Activated effector memory CD4-positive, alpha-beta T cell treated with anti-CD3 and anti-CD28 coated beads, Interleukin-2, amount 50 U/mL, for 16 hours (primary cell): Measurements from ENCODE around the gene PPP2CA.
A peak's percentile ranks its signal among the peaks of the same experiment; 100 is the strongest.

Source experiments
- DNase-seq: peaks from one replicate; pipeline ENCODE4 v3.0.0-alpha.2; 2020

Gene PPP2CA

GRCh38 chr5:134184155-134185135 lies 41.4 kb downstream of the PPP2CA start:
- DNase-seq = peak; percentile 90

GRCh38 chr5:134183481-134183880 lies 42.4 kb downstream of the PPP2CA start:
- no peak for DNase-seq

- DNase-seq = no peak
These were observed 47.8 kb downstream of the PPP2CA start for GRCh38 chr5:134178096-134178419.

- no peak for DNase-seq
These were observed 48.3 kb downstream of the PPP2CA start for GRCh38 chr5:134177369-134178095.

GRCh38 chr5:134176511-134177368 lies 49.1 kb downstream of the PPP2CA start, which contains the start of gene SKP1:
Gene SKP1 (minus strand): TSS chr5:134176950. CDS start chr5:134174022, 2,928 bp downstream.
- DNase-seq = peak; percentile 94

GRCh38 chr5:134175921-134176510 lies 49.9 kb downstream of the PPP2CA start:
- no peak for DNase-seq

- no peak for DNase-seq
These were observed 50.7 kb downstream of the PPP2CA start for GRCh38 chr5:134174841-134175839.

GRCh38 chr5:134171972-134172371 lies 53.9 kb downstream of the PPP2CA start:
- DNase-seq = no peak

- DNase-seq = no peak
These were observed 63.3 kb downstream of the PPP2CA start for GRCh38 chr5:134162592-134162991.

- DNase-seq = no peak
These were observed 64.1 kb downstream of the PPP2CA start for GRCh38 chr5:134161513-134162395.

GRCh38 chr5:134153657-134154056 lies 72.2 kb downstream of the PPP2CA start:
- DNase-seq = no peak

GRCh38 chr5:134153241-134153640 lies 72.6 kb downstream of the PPP2CA start:
- peak; percentile 53 for DNase-seq

GRCh38 chr5:134152173-134152832 lies 73.6 kb downstream of the PPP2CA start:
- DNase-seq = peak; percentile 48

GRCh38 chr5:134151723-134152122 lies 74.2 kb downstream of the PPP2CA start:
- DNase-seq = no peak

GRCh38 chr5:134149571-134150303 lies 76.1 kb downstream of the PPP2CA start:
- peak; percentile 52 for DNase-seq

GRCh38 chr5:134148986-134149539 lies 76.8 kb downstream of the PPP2CA start:
- DNase-seq = no peak

GRCh38 chr5:134148316-134148715 lies 77.6 kb downstream of the PPP2CA start:
- DNase-seq = peak; percentile 55
